Measurements from ENCODE around the gene ENOX2.
"Not testable (repeated sequence)": the region's sequence is repeated elsewhere in the genome, so short reads cannot be mapped to it uniquely, and the experiment has no call there.

Gene ENOX2

GRCh38 chrX:130741584-130741983 lies 161.4 kb downstream of the ENOX2 start:
- DNase-seq: no peak

GRCh38 chrX:130741151-130741550 lies 161.9 kb downstream of the ENOX2 start:
- DNase-seq: no peak

GRCh38 chrX:130738638-130739195 lies 164.3 kb downstream of the ENOX2 start:
- no peak for DNase-seq

GRCh38 chrX:130734713-130735112 lies 168.3 kb downstream of the ENOX2 start:
- no peak for DNase-seq

GRCh38 chrX:130728208-130728607 lies 174.8 kb downstream of the ENOX2 start:
- DNase-seq: no peak

GRCh38 chrX:130726661-130727060 lies 176.3 kb downstream of the ENOX2 start:
- DNase-seq: no peak

- DNase-seq: no peak
These were observed 177.5 kb downstream of the ENOX2 start for GRCh38 chrX:130725519-130725918.

GRCh38 chrX:130719413-130719812 lies 183.6 kb downstream of the ENOX2 start:
- no peak for DNase-seq

GRCh38 chrX:130718137-130718536 lies 184.9 kb downstream of the ENOX2 start:
- no peak for DNase-seq

GRCh38 chrX:130716781-130717413 lies 186.1 kb downstream of the ENOX2 start:
- no peak for DNase-seq

- DNase-seq: no peak
These were observed 186.7 kb downstream of the ENOX2 start for GRCh38 chrX:130716346-130716745.

GRCh38 chrX:130715299-130715698 lies 187.7 kb downstream of the ENOX2 start:
- no peak for DNase-seq

GRCh38 chrX:130714665-130715064 lies 188.3 kb downstream of the ENOX2 start:
- no peak for DNase-seq

- DNase-seq: no peak
These were observed 188.9 kb downstream of the ENOX2 start for GRCh38 chrX:130714135-130714534.

GRCh38 chrX:130709178-130709577 lies 193.8 kb downstream of the ENOX2 start:
- DNase-seq: not testable (repeated sequence)

GRCh38 chrX:130705591-130705990 lies 197.4 kb downstream of the ENOX2 start:
- no peak for DNase-seq

GRCh38 chrX:130704053-130705038 lies 198.7 kb downstream of the ENOX2 start:
- DNase-seq: no peak

- DNase-seq: no peak
These were observed 199.9 kb downstream of the ENOX2 start for GRCh38 chrX:130702867-130703707.

- DNase-seq: no peak
These were observed 202.4 kb downstream of the ENOX2 start for GRCh38 chrX:130700629-130701028.

- DNase-seq: no peak
These were observed 203.4 kb downstream of the ENOX2 start for GRCh38 chrX:130699618-130700017.

- no peak for DNase-seq
These were observed 206.5 kb downstream of the ENOX2 start for GRCh38 chrX:130696542-130696941.

GRCh38 chrX:130695931-130696330 lies 207.1 kb downstream of the ENOX2 start:
- DNase-seq: no peak

- DNase-seq: no peak
These were observed 208.0 kb downstream of the ENOX2 start for GRCh38 chrX:130694983-130695382.
